MV-4-11 (cell line): ENCODE data around the gene MST1.

Source experiments
- DNase-seq: peaks from one replicate; lab custom pipeline; 2025; lab: John Stamatoyannopoulos, UW

Gene MST1

GRCh38 chr3:49689046-49689907 is at the start of gene MST1, which contains the start of gene RNF123:
TSS of gene MST1 (minus strand) at chr3:49689474. CDS start at chr3:49688691, 783 bp downstream.
TSS of gene RNF123 (plus strand) at chr3:49689557. CDS start at chr3:49691166, 1,609 bp downstream.
- no peak for DNase-seq

DNA sequence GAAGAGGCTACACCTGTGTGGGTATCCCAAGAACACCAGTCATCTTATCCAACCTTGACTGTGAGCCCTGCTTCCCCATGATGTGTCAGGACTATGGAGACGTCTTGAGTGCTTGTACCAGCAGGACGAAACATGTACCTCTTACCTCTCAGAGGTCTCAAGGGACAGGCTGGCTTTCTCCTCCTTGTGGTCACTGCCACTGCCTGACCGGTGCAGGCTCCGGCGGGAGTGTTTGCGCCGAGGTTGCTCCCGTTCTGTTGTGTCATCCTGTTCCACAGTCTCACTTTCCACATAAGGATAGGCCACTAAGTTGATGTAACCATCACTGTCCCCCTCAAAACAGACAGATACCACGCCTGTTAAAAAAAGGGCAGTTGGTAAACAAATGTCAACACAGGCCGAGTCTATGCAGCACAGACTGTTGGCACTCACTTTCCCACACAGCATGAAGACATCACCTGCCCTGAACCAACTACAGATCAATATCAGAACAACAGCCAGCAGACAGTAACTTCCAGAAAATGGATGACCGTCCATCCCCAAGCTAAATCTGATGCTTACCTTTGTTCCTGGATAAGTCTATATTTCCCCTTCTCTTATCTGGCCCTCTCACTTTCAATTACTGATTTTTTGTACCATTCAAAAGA is 48.9 kb upstream of the MST1 start:
- DNase-seq, result no peak

DNA sequence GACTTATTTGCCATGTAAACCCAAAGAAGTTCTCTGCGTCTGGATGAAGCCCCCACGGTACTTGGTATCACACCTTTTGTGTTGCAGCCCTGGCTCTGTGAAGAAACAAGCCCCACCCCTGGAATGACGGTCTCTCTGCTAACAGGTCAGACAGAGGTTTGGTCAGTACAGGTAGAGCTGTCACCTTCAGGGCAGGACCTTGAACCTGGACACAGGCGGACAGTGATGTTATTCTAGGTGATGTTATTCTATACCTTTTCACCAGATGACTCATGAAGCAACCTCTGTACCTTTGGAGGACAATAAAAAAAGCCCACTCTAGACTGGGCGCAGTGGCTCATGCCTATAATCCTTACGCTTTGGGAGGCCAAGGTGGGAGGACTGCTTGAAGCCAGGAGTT is 45.5 kb upstream of the MST1 start:
- DNase-seq, result no peak

DNA sequence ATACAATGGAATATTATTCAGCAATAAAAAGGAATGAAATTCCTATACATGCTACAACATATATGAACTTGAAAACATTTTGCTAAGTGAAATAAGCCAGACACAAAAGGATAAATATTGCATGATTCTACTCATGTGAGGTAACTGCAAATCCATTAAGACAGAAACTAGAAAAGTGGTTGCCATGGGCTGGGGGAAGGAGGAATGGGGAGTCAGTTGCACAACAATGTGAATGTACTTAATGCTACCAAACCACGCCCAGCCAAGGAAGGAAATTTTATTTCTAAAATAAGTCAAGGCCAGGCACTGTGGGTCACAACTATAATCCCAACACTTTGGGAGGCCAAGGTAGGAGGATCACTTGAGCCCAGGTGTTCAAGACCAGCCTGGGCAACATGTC is 44.3 kb upstream of the MST1 start:
- peak; percentile 80 for DNase-seq

- DNase-seq, result no peak
These were observed 43.3 kb upstream of the MST1 start for GRCh38 chr3:49732597-49732996.

GRCh38 chr3:49729966-49730609 is 40.8 kb upstream of the MST1 start:
- no peak for DNase-seq

- no peak for DNase-seq
These were observed 38.7 kb upstream of the MST1 start for GRCh38 chr3:49727924-49728361.

DNA sequence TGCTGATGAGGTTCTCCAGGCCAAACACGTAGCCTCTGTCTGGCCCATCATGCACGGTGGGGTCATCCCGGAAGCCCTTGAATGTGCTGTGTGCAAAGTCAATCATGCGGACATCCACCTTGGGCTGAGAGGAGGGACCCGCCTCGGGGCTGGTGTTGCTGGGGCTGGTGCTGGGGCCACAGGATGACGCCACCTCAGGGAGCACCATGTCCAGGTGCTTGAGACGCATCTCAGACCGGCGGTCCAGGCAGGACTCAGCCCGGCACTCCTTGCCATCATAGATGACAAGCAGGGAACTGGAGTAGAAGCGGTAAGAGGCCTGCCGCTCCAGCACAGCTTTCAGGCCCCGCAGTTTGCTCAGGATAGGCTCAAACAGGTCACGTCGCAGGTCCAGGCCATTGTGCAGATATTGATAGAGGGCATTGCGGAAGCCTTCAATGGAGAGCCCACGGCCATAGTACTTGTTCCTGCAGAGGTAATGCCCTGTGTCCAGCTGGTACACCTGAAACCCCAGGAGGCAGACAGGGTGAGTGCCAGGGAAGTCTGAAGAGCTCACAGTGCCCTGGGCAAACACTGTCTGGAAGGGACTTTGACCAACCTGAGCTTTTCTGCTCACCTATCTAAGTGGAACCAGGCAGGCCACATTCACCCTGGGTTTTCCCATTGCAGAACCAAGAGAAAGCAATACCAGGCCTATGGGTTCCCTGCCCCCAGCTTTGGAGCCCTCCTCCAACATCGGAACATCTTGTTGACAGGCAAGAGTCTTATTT is 38.1 kb upstream of the MST1 start:
- no peak for DNase-seq

GRCh38 chr3:49725906-49726681 is 36.8 kb upstream of the MST1 start:
- no peak for DNase-seq

DNA sequence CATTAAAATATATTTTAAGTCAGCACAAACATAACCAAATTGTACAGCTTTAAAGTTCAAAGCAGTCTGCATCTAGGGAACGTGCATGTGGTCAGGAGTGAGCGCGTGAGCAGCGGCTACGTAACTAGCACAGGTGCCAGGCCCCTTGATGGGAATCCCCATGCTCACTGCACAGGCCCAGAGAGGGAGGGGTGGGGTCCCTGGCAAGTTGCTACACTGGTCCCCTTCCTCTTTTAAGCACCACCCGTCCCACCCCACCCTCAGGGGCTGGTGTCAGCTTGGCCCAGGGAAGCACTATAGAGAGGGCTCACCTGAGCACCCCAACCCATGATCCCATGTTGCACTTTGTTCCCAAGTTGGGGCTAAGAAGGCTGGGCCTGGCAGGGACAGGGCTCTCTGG is 35.3 kb upstream of the MST1 start:
- no peak for DNase-seq

- DNase-seq, result peak; percentile 96
These were observed 34.6 kb upstream of the MST1 start, which contains the start of gene GMPPB for GRCh38 chr3:49723628-49724551. TSS of gene GMPPB (minus strand) at chr3:49723951. CDS start at chr3:49723726, 225 bp downstream.

GRCh38 chr3:49723296-49723627 is 34.0 kb upstream of the MST1 start:
- DNase-seq, result peak; percentile 30

- DNase-seq, result no peak
These were observed 33.6 kb upstream of the MST1 start for GRCh38 chr3:49722896-49723295.

DNA sequence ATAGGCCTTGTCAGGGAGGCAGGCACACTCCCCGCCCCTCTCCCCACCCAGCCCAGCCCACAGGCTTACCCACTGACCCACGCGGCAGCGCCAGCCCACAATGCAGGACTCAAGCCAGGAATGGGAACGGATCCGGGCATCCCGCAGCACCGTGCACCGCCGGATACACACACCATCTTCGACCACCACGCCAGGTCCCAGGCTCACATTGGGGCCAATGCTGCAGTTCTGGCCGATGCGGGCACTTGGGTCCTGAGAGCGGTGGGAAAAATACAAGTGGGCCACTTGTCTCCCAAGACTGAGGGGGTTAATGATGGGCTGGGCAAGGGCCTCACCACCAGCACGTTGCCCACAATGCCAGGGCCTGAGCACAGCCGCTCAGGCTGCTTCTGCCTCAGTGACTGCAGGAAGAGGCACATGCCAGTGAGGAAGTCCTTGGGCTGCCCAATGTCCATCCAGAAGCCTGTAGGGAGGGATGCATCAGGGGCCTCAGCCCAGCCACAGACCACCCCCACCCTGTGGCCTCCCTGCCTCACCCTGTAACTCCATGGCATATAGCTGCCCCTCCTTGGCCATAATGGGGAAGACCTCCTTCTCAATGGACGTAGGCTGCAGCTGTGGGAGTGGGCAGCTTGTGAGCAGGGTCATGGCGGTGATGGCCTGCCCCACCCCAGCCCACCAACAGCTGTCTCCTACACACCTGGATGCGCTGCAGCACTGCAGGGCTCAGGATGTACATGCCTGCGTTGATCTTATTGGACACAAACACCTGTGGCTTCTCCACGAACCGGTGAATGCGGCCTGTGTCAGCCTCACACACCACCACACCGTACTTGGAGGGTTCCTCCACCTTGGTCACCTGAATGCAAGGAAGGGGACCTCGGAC is 32.9 kb upstream of the MST1 start:
- no peak for DNase-seq

GRCh38 chr3:49721596-49721895 is 32.3 kb upstream of the MST1 start:
- no peak for DNase-seq

DNA sequence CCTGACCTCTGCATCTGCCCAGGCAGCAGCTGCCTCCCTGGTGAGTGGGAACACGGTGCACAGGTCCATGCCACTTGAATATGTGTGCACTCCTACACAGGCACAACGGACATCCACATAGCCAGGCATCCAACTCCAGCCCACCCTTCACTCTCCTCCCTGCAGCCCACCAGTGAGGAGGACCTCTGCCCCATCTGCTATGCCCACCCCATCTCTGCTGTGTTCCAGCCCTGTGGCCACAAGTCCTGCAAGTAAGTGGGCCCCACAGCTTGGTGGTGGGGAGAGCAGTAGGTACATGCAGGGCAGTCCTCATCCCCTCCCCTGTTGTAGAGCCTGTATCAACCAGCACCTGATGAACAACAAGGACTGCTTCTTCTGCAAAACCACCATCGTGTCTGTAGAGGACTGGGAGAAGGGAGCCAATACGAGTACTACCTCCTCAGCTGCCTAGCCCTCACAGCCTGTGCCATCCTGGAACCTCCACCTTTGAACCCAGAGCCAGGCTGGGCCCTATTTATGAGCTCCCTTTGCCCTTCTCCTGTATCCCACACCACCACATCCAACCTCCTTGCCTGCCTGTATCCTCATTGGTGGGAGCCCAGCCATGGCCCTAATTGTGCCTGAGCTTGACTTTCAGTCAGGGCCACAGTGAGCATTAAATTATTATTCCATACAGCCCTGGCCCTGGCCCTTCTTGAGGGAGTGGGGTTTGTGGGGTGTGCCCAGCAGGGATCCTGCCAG is 31.8 kb upstream of the MST1 start:
- no peak for DNase-seq

DNA sequence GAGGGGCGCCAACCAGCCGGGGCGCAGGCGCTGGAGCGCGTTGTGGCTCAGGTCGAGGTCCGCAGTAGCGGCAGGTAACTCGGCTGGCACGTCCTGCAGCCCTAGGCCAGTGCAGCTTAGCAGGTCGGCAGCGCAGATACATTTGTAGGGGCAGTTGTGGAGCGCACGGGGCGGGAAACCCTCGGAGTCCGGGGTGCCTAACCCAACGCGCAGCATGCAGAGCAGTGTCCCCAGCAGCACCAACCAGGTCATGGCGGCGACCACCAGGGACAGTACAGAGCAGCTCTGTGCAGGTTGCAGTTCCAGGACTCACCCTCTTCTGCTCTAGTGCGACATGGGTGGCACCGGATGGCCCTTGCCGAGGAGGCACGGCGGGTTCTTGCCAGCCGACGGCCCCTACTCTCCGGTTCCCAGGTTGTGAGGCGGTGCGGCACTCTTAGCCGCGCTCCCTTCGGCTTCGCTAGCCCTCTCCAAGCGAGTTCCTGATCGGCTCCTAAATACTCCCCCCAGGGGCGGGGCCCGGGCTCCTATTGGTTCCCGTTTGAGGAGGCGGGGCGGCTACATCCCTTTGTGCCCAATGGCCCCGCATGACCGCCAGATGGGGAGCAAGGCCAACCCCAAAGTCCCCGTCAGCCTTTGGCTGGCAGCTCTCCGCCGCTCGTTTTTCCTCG is 30.1 kb upstream of the MST1 start, which contains the start of gene AMIGO3:
AMIGO3 (minus strand) TSS at position 471 of the 671 bp plus-strand sequence; CDS start at position 252, 219 bp downstream.
- peak; percentile 92 for DNase-seq

DNA sequence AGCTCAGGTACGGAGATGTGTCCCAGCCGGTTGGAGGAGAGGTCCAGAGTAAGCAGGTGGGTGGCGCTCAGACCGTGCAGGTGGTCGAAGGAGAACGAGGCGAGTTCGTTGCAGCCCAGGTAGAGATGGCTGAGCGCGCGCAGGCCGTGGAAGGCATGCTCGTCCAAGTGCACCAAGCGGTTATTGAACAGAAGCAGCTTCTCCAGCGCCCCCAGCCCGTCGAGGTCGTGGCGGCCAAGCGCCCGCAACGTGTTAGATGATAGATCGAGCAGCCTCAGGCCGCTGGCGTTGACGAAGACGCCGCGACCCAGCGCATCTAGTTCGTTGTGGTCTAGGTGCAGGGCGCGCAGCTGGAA is 29.6 kb upstream of the MST1 start:
- DNase-seq, result no peak
